HG03575 (cell line): ENCODE data around the gene WNT5A.

Experiments used
- ATAC-seq: cut with Tn5 transposase; IDR thresholded peaks from one replicate; pipeline ENCODE4 v1.9.1; 2021; ENCODE audit not compliant: unreplicated experiment, insufficient number of reproducible peaks, low FRiP score; ENCODE audit errors: extremely low read depth

WNT5A gene

DNA sequence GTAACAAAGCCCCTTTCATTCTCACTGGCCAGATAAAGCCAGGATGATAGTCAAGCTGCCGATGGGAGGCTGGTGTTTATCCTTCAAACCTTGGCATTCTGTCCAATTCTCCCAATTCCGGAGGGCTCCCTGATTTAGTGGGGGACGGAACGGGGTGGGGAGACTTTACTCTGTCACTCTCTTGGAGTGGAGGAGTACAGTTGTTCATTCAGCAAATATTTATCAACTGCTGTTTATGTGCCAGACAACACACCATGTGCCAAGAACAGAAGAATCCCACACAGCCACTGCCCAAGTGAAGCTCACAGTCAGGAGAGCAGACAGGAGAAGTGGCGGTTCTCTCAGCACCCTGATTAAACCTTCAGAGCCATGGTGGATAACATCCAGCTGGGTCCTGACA lies 63.3 kb downstream of the WNT5A start:
- ATAC-seq, result no peak

DNA sequence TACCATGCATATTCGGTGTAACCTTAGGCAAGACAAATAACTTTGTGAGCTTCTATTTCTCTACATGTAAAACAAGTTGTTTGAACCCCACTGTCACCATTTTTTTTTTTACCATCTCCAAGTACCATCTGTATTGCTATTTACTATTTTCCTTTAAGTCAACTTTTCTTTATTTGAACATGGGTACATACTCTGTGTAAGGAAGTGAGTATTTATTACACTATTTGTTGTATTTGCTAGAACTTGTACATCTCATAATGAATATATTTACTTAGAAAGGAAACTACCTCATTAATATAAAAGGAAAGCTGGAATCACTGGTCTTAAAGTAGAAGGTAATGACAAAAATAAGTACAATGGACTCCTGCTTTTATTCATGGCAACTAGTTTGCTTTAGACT lies 69.9 kb downstream of the WNT5A start:
- no peak for ATAC-seq

DNA sequence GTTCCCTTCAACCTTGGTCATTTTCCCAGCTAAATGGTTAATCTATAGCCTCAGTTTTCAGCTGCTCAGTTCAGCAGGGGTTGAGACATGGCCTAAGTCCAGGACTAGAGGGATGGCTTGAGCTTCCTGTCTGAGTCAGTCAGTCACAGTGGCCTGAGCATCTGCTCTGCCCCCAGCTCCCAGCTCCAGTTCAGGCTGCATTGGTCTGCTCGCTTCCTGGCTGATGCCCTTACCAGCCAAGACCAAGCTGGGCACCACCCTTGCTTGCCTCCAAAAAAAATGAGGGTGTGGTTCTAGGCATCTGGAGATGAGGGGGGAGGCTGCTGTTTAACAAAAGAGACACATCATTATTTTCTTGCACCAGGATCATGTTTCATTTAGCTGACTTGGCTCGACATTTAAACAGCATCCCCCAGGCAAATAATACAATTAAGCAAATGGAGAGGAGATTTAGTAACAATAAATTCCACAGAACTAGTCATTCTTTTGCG lies 70.7 kb downstream of the WNT5A start:
- no peak for ATAC-seq
